Thyroid gland (tissue), 4 donors: ENCODE results near the gene ACSF3. TPM values are rescaled to one million over a fixed set of nuclear protein-coding genes. Genes with fewer than 3 reads are reported as not detected.
A peak's percentile ranks its signal among the peaks of the same experiment; 100 is the strongest.

ENCODE experiments used
- DNase-seq, 2 donors: peaks; one replicate each; pipeline ENCODE4 v3.0.0-alpha.2; 2019
- H3K27ac ChIP-seq, 3 donors: fragments of 200-600 bp; sonication (generic); 1 replicate in 2 of 3; 2 replicates in 1 of 3; pipeline ENCODE4 v1.5.1; 2016 to 2019; ENCODE audit warnings: mild to moderate bottlenecking in 1 of 3, moderate library complexity in 1 of 3
- H3K27me3 ChIP-seq: fragments of 200-600 bp; sonication (generic); one replicate; pipeline ENCODE4 v1.5.1; 2019
- H3K36me3 ChIP-seq, 2 donors: fragments of 200-600 bp; sonication (generic); one replicate each; pipeline ENCODE4 v1.5.1; 2016 to 2019
- H3K4me1 ChIP-seq, 2 donors: fragments of 200-600 bp; sonication (generic); one replicate each; pipeline ENCODE4 v1.5.1; 2017 to 2019
- H3K4me3 ChIP-seq, 3 donors: fragments of 200-600 bp; sonication (generic); replicated peaks in 1 of 3; 1 replicate in 2 of 3; 2 replicates in 1 of 3; pipeline ENCODE4 v1.5.1; 2016; ENCODE audit warnings: mild to moderate bottlenecking in 1 of 3
- H3K9me3 ChIP-seq: fragments of 200-600 bp; sonication (generic); one replicate; pipeline ENCODE4 v1.5.1; 2017
- CTCF ChIP-seq, 6 experiments: fragments of 200-600 bp in 3 of 6; fragments of 450-650 bp in 3 of 6; sonication (generic) in 3 of 6; IDR thresholded peaks; one replicate each; pipeline ENCODE4 v1.5.1; 2016 to 2019; ENCODE audit warnings: antibody characterized with exemption in 6 of 6, mild to moderate bottlenecking in 2 of 6, inconsistent platforms in 1 of 6, moderate library complexity in 1 of 6
- POLR2A ChIP-seq, 2 donors: fragments of 450-650 bp; IDR thresholded peaks; one replicate each; pipeline ENCODE4 v1.6.1; 2017; ENCODE audit warnings: antibody characterized with exemption in 2 of 2, mild to moderate bottlenecking in 2 of 2, moderate library complexity in 1 of 2
- WGBS, 2 donors: methylation state at CpG; one replicate each; pipeline ENCODE4 v1.1.5; 2017; 5-methylcytosine and 5-hydroxymethylcytosine counted together
- intact Hi-C: fragments of 100-400 bp; cut with DNase I; formaldehyde crosslinking; loops from one replicate; pipeline ENCODE4 v1.15.1; 2023
- total RNA-seq, 4 donors: library from RNA; depleted of rRNA; stranded (reverse); fragments of >200 nt; gene quantifications; one replicate each; pipeline ENCODE4 v1.2.3, GENCODE V29; 2016

Gene ACSF3
- 10 to 100 TPM; 30.1 to 51.2 (median 33.4) TPM for total RNA-seq

DNA sequence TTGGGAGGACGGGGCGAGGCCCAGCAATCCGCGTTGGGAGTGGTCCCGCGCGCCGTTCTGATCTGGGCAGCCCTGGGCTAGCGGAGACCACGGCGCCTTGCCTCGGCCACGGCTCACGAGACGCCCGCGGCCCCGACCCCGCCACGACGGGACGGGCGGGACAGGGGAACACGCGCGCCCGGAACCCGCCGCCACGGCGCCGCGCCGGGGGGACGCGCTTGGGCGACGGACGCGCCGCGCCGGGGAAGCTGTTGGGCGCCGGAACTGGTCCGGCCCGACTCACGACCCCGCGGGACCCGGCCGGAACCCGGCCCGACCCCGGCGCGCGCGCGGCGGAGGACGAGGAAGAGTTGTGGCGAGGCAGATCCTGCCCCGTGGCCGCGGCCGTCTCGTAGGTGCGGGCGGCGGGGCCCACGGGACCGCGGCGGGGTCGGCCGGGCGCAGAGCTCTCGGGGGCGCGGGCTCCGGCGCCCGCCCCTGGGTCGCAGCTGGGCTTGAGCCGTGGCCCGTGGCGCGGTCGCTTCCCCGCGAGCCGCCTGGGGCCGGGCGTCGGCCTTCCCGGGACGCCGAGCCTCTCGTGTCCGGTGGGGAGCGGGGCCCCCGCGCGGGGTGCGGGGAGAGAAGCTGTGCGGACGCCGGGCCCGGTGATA lies at the start of gene ACSF3:
ACSF3 (plus strand) TSS at position 251 of the 650 bp plus-strand sequence. CDS start 6,830 bp downstream, outside the sequence.
- Histone ChIP-seq H3K27me3 (no peaks in the 10 kb centered on the region), H3K4me3 (peak within 1 kb of the TSS; percentile 61 to 85 (median 71)), H3K27ac (peak within 1 kb of the TSS in 1 of 3 donors; percentile 62), H3K4me1 (peaks cover 24 to 34% of the 10 kb centered on the region in 2 donors), H3K36me3 (no peaks in the 10 kb centered on the region), H3K9me3 (no peaks in the 10 kb centered on the region)
- WGBS, 2 donors: 1% methylated on average over 12 to 18 of the region's 110 CpGs
- intact Hi-C loops: loop anchor here (10.0 kb wide), 1 partner anchor 279 kb away; the partner anchor contains the start of gene APRT
- peak; percentile 57 to 59 for DNase-seq
- TF ChIP-seq CTCF (IDR thresholded peaks at IDR 0.05): peak in 1 of 6 experiments; percentile 6
- TF ChIP-seq POLR2A (IDR thresholded peaks at IDR 0.05): no peak

DNA sequence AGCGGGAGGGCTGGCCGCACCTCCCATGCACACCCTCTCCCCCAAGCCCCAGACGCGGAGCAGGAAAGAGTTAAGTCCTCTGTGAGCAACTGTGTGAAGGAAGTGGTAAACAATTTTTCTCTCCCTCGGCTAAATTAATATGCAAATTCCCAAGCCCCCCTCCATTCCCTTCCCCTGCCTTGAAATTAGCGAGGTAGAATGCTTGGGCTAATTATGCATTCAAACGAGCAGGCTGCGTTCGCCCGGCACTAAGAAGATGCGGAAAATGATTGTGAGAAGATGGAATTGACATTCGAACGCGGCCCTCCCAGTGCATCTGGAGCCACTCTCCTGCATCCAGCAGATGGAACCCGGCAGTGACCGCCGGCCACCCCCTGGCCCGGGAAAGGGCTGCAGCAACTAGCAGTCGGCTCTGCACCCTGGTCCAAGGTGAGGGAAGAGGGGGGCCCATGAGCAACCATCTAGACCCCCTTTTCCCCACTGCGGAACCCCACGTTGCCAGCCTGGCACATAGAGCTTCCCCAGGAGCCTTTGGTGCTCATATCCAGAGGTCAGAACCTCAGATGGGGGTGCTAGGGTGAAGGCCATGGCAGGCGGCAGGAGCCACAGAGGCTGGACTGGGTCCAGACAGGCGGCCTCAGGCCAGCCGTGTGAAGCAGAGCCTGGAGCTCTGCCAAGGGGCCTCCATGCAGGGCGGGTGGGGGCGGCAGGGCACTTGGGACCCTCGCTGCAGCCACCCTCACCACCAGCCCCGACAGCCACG lies 49.1 kb upstream of the ACSF3 start:
- Histone ChIP-seq H3K4me3 (no peak overlapping the region), H3K9me3 (no peaks in the 10 kb centered on the region), H3K36me3 (no peaks in the 10 kb centered on the region), H3K27ac (no peak overlapping the region), H3K27me3 (no peaks in the 10 kb centered on the region), H3K4me1 (no peaks in the 10 kb centered on the region)
- no peak for DNase-seq
- 47 to 49% methylated on average over 22 to 24 of the region's 29 CpGs for WGBS, 2 donors
- intact Hi-C loops: no loop called here
- TF ChIP-seq CTCF (IDR thresholded peaks at IDR 0.05) (no peak), POLR2A (IDR thresholded peaks at IDR 0.05) (no peak)

GRCh38 chr16:89045181-89045815 lies 48.4 kb upstream of the ACSF3 start:
- WGBS, 2 donors: 45 to 54% methylated on average over 12 of the region's 12 CpGs
- DNase-seq: no peak
- H3K27me3 ChIP-seq: no peaks in the 10 kb centered on the region

DNA sequence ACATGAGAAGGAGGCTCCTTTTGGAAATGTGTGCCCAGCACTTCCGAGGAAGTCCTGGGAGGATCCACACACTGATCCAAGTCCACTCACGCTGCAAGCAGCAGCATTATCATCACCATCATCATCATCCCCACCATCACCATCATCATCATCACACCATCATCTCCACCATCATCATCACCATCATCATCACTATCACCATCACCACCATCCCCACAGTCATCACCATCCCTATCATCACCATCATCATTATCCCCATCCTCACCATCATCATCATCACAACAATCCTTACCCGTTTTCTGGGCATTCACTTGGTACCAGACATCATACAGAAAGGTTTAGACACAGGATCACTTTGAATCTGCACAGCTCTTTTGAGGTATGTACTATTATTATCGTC lies 47.8 kb upstream of the ACSF3 start:
- no peak for DNase-seq
- no peaks in the 10 kb centered on the region for H3K36me3 ChIP-seq
- no peaks in the 10 kb centered on the region for H3K4me1 ChIP-seq
- intact Hi-C loops: no loop called here
- no peaks in the 10 kb centered on the region for H3K27me3 ChIP-seq
- H3K27ac ChIP-seq: no peak overlapping the region
- TF ChIP-seq POLR2A (IDR thresholded peaks at IDR 0.05) (no peak), CTCF (IDR thresholded peaks at IDR 0.05) (no peak)
- 89 to 93% methylated on average over 4 of the region's 4 CpGs for WGBS, 2 donors
- H3K4me3 ChIP-seq: no peak overlapping the region
- H3K9me3 ChIP-seq: no peaks in the 10 kb centered on the region

More at GRCh38 chr16:89045181-89045815, 48.4 kb upstream of the ACSF3 start:
- no peak overlapping the region for H3K27ac ChIP-seq
- H3K4me1 ChIP-seq: no peaks in the 10 kb centered on the region
- TF ChIP-seq CTCF (IDR thresholded peaks at IDR 0.05) (no peak), POLR2A (IDR thresholded peaks at IDR 0.05) (no peak)
- H3K9me3 ChIP-seq: no peaks in the 10 kb centered on the region
- intact Hi-C loops: no loop called here
- no peaks in the 10 kb centered on the region for H3K36me3 ChIP-seq
- no peak overlapping the region for H3K4me3 ChIP-seq
